OCI-LY1 (cell line): Measurements from ENCODE around the gene TRPM5.

ENCODE experiments used
- CTCF ChIP-seq: fragments of 200-600 bp; sonication (generic), shearing (Covaris generic); IDR thresholded peaks from 2 replicates; pipeline ENCODE4 v1.5.1; 2017; ENCODE audit warnings: mild to moderate bottlenecking, antibody characterized with exemption, low read length, moderate library complexity, mixed read lengths
- EZH2 ChIP-seq: fragments of 200-600 bp; sonication (generic), shearing (Covaris generic); IDR thresholded peaks from 2 replicates; pipeline ENCODE4 v1.8.0; 2017; ENCODE audit warnings: borderline replicate concordance, mixed run types, mild to moderate bottlenecking, antibody characterized with exemption, low read length, moderate library complexity, mixed read lengths

GRCh38 chr11:2449548-2450320, 5.4 kb upstream of the TRPM5 start:
- TF ChIP-seq CTCF (no peak), EZH2 (no peak)
